Measurements from ENCODE around the gene NWD2.

GRCh38 chr4:37476256-37476655 is 231.7 kb downstream of the NWD2 start:
- TF ChIP-seq RAD21 (conservative IDR thresholded peaks at IDR 0.05 in 1 of 2, IDR thresholded peaks at IDR 0.05 in 1 of 2) (no peak), KDM1A (IDR thresholded peaks at IDR 0.05; ENCODE audit: low read depth) (no peak), JUN (IDR thresholded peaks at IDR 0.05) (no peak), CEBPB (IDR thresholded peaks at IDR 0.05) (no peak), RCOR1 (IDR thresholded peaks at IDR 0.05; ENCODE audit: low read depth, low read length) (no peak), HEYL (CRISPR knock-in tag; IDR thresholded peaks at IDR 0.05) (no peak)
- TF ChIP-seq, protein P1, sequence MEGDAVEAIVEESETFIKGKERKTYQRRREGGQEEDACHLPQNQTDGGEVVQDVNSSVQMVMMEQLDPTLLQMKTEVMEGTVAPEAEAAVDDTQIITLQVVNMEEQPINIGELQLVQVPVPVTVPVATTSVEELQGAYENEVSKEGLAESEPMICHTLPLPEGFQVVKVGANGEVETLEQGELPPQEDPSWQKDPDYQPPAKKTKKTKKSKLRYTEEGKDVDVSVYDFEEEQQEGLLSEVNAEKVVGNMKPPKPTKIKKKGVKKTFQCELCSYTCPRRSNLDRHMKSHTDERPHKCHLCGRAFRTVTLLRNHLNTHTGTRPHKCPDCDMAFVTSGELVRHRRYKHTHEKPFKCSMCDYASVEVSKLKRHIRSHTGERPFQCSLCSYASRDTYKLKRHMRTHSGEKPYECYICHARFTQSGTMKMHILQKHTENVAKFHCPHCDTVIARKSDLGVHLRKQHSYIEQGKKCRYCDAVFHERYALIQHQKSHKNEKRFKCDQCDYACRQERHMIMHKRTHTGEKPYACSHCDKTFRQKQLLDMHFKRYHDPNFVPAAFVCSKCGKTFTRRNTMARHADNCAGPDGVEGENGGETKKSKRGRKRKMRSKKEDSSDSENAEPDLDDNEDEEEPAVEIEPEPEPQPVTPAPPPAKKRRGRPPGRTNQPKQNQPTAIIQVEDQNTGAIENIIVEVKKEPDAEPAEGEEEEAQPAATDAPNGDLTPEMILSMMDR (IDR thresholded peaks at IDR 0.05) = no peak

Data from A549 (cell line).